SK-N-SH (cell line): ENCODE data around the gene APBA2.

Experiments used
- ELF1 ChIP-seq: IDR thresholded peaks from 2 replicates; pipeline ENCODE4 v1.4.0; 2012
- TF ChIP-seq, protein P1 (sequence below): fragments of 200-600 bp; sonication (generic); IDR thresholded peaks from 2 replicates; pipeline ENCODE4 v1.6.1; 2017; ENCODE audit warnings: antibody characterized with exemption, mild to moderate bottlenecking, moderate library complexity
- TF ChIP-seq, protein P2 (sequence below): IDR thresholded peaks from 2 replicates; pipeline ENCODE4; 2012

DNA sequence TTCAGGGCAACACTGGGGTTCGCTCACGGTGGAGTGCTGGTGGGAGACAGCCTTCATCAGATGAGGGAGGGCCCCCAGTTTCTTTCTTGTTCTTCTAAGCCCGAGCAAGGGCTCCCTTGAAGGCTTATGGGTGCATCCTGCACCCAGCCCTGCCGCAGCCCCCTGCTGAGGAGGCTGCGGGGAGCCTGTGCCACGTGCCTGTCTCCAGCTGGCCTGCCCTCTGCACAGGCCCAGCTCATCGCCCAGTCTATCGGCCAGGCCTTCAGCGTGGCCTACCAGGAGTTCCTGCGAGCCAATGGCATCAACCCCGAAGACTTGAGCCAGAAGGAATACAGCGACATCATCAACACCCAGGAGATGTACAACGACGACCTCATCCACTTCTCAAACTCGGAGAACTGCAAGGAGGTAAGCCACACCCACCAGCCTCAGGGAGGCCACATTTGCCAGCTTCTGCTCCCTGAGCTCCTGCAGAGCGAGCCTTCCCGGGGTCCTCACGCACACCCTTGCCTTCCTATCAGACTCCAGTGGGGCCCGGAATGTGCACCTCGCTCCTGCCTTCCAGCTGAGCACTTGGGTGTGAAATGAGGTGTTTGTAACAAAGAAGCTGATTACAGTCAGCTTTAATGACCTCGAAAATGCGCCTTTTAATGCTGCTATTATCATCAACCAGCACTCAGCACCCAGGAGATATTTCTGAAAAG, 219.5 kb downstream of the APBA2 start:
- TF ChIP-seq ELF1: no peak
- TF ChIP-seq, protein P1, sequence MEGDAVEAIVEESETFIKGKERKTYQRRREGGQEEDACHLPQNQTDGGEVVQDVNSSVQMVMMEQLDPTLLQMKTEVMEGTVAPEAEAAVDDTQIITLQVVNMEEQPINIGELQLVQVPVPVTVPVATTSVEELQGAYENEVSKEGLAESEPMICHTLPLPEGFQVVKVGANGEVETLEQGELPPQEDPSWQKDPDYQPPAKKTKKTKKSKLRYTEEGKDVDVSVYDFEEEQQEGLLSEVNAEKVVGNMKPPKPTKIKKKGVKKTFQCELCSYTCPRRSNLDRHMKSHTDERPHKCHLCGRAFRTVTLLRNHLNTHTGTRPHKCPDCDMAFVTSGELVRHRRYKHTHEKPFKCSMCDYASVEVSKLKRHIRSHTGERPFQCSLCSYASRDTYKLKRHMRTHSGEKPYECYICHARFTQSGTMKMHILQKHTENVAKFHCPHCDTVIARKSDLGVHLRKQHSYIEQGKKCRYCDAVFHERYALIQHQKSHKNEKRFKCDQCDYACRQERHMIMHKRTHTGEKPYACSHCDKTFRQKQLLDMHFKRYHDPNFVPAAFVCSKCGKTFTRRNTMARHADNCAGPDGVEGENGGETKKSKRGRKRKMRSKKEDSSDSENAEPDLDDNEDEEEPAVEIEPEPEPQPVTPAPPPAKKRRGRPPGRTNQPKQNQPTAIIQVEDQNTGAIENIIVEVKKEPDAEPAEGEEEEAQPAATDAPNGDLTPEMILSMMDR: no peak
- TF ChIP-seq, protein P2, sequence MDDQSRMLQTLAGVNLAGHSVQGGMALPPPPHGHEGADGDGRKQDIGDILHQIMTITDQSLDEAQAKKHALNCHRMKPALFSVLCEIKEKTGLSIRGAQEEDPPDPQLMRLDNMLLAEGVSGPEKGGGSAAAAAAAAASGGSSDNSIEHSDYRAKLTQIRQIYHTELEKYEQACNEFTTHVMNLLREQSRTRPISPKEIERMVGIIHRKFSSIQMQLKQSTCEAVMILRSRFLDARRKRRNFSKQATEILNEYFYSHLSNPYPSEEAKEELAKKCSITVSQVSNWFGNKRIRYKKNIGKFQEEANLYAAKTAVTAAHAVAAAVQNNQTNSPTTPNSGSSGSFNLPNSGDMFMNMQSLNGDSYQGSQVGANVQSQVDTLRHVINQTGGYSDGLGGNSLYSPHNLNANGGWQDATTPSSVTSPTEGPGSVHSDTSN: no peak
